GM12864 (cell line): ENCODE results near the gene PLVAP.
A peak's percentile ranks its signal among the peaks of the same experiment; 100 is the strongest.

Experiments used
- DNase-seq: peaks from one replicate; pipeline ENCODE4 v3.0.0-alpha.2; 2011; ENCODE audit warnings: low read depth
- H3K4me3 ChIP-seq: 2 replicates; pipeline ENCODE4 v1.5.1; 2011; ENCODE audit warnings: mild to moderate bottlenecking, low read depth, low read length, control low read depth
- TF ChIP-seq, protein P1 (sequence below): IDR thresholded peaks from 2 replicates; pipeline ENCODE4 v1.5.1; 2011; ENCODE audit warnings: low read depth, mild to moderate bottlenecking, moderate library complexity, low read length, control low read depth, inconsistent platforms; ENCODE audit errors: missing control alignments

The PLVAP gene

DNA sequence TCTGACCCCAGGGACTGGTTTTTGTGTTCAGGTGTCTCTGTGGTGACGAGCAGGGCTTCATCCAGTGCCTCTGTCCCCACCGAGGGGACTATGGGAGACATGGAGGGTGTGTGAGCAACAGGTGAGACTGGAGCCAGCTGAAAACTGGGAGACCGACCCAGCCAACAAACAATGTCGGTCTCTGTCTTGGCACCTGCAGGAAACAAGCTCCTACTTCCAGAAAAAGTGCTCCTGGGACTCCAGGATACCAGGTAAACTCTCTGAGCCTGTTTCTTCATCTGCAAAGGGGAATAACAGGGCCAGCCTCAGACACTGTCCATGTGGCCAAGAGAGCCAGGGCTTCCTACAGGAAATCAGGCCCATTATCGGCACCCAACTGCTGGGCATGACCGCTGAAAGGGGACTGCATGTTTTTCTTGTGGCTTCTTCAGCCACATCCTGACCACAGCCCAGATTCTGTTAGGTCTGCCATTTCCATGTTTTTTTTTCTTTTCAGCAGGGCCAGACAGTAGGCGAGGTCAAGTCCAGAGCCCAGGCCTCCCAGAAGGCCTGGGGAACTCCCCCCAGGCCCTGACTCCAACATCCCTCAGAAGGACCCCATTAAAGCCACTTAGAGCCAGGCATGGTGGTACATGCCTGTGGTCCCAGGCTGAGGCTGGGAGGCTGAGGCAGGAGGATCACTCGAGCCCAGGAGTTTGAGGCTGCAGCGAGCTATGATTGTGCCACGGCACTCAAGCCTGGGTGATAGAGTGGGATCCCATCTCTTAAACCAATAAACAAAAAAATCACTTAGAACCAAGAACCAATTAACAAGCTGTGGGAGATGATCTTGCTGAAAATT, 29.1 kb upstream of the PLVAP start:
- TF ChIP-seq, protein P1, sequence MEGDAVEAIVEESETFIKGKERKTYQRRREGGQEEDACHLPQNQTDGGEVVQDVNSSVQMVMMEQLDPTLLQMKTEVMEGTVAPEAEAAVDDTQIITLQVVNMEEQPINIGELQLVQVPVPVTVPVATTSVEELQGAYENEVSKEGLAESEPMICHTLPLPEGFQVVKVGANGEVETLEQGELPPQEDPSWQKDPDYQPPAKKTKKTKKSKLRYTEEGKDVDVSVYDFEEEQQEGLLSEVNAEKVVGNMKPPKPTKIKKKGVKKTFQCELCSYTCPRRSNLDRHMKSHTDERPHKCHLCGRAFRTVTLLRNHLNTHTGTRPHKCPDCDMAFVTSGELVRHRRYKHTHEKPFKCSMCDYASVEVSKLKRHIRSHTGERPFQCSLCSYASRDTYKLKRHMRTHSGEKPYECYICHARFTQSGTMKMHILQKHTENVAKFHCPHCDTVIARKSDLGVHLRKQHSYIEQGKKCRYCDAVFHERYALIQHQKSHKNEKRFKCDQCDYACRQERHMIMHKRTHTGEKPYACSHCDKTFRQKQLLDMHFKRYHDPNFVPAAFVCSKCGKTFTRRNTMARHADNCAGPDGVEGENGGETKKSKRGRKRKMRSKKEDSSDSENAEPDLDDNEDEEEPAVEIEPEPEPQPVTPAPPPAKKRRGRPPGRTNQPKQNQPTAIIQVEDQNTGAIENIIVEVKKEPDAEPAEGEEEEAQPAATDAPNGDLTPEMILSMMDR: no peak
- DNase-seq: no peak
- peak overlapping the region; percentile 75 for H3K4me3 ChIP-seq

DNA sequence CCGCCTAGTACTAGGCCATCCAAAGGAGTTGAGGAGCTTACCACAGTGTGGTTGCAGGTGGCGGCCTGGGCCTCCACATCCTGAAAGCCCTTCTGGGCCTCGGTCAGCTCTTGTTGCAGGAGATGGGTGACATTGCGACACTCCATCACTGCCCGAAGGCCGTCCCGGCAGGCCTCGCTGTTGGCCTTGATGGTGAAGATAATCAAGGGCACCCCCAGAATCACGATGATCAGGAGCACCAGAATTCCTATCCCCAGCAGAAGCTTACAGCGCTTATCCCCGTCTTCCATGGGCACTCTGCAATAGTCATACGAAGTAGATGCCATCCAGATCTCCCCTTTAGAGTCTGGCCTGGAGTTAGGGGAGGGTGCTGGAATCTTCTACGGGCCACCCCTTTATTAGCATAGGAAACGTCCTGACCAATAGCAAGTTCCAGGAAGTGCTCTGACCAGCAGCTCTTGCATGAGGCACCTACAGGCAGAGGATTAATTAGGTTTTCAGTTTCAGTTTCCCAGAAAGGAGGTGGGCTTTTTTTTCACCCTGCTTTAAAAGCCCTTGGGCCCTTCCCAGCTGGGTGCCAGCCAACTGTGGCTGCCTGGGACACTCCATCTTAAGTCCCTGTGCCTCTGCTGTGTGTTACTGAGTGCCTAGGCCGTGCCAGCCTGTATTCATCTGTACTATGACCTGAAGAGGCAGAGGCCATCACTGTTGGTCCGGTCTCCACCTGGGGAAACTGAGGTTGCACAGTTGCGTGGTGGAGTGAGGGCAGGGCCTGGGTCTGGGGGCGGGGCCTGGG, 28.3 kb upstream of the PLVAP start, which contains the start of gene BST2:
Gene BST2, minus strand, starts transcription at position 381 of the 796 bp plus-strand sequence. Its CDS starts 55 bp downstream, at position 326.
- peak; percentile 85 for DNase-seq
- TF ChIP-seq, protein P1: no peak
- peak within 1 kb of the TSS; percentile 75 for H3K4me3 ChIP-seq

DNA sequence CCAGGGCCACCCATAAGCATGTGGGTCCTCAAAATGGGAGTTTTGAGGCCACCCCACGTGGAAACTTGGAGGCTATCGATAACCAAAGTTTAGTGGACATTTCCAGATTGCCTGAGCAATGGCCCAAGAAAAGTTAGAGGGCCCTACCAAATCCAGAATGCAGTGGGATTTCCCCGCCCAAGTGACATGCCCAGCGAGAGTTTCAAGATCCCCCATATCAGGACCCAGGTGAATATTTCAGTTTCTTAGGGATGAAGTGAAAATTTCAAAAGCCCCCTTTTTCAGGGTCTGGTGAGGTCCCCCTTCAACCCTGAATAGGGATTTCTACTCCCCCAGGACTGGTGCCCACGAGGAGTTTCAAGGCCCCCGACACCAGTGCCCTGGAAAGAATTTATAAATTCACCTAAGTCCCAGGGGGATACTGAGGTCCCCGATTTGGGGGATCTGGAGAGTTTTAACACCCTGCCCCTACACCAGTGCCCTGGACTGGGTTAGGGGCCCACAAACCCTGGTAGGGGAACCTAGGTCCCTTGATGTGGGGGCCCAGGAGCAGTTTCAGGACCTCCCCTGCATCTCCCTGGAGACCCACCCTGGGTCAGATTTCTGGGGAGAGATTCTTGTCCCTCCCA, 27.6 kb upstream of the PLVAP start:
- no peak for DNase-seq
- TF ChIP-seq, protein P1: no peak
- H3K4me3 ChIP-seq: peak overlapping the region; percentile 75

DNA sequence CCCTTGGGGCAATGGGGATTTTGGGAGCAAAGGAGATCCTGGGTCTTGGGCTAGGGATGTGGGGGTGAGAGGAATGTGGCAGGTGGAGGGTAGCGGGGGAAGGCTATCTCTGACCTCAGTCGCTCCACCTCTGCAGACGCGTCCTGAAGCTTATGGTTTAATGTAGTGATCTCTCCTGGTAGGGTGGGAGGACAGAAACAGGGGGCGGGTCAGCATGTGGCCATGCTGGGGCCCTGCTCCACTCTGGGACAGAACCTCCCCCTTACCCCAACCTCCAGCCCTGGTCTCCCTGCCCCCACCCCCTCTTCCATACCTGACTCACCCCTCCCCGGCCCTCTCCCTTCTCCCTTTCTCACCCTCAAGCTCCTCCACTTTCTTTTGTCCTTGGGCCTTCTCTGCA, 26.9 kb upstream of the PLVAP start:
- DNase-seq: no peak
- H3K4me3 ChIP-seq: peak overlapping the region; percentile 75
- TF ChIP-seq, protein P1: no peak

DNA sequence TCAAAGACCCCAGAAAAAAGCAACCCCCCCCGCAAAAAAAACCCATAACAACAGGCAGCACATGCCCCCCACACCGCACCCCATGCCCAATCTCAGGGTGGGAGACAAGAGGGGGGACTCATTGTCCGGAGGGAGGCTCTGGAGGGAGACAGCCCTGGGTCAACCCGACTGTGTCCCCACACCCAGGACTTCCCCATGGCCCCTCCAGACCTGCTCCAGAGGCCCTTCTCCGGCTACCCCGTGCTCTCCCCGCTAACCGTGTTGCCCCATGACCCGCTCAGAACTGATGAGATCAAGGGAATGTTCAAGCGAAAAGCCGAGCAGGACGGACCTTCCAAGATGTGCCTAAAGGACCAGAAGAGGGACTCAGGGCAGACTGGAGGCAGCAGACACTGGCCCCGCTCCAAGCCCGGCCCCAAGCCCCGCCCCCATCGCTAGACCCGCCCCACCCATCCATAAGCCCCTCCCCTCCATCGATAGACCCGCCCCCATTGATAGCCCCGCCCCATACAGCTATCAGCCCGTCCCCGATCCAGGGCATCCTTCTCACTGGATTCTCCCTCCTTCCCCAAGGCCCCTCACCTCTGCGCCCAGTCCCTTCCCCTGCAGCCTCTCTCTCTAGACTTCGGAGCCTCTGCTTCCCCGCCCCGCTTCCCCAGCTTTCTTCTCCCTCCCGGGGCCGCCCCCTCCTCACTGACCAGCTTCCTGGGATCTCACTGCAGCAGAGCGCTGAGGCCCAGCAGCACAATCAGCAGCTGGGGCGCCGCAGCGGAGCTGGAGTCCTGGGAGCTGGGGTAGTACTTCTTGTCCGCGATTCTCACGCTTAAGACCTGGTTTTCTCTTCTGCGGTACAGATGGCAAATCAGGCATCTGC, 26.1 kb upstream of the PLVAP start:
- TF ChIP-seq, protein P1: no peak
- DNase-seq: no peak
- H3K4me3 ChIP-seq: peak overlapping the region; percentile 75

DNA sequence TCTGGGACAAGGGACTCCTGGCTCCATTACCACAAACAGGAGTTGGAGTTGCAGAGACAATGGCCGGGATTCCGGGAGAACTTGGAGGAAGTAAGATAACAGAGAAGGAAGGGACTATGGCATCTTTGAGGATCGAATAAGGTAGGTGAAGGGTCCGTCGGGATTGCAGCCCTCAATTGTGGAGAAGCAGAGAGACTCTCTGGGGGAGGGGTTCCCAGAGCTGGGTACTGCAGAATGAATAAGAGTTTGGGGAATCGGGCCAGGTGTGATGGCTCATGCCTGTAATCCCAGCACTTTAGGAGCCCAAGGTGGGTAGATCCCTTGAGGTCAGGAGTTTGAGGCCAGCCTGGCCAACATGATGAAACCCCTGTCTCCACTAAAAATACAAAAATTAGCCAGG, 24.5 kb upstream of the PLVAP start:
- no peak overlapping the region for H3K4me3 ChIP-seq
- DNase-seq: no peak
- TF ChIP-seq, protein P1: no peak
